Measurements from ENCODE around the gene MUC6.

Gene MUC6

DNA sequence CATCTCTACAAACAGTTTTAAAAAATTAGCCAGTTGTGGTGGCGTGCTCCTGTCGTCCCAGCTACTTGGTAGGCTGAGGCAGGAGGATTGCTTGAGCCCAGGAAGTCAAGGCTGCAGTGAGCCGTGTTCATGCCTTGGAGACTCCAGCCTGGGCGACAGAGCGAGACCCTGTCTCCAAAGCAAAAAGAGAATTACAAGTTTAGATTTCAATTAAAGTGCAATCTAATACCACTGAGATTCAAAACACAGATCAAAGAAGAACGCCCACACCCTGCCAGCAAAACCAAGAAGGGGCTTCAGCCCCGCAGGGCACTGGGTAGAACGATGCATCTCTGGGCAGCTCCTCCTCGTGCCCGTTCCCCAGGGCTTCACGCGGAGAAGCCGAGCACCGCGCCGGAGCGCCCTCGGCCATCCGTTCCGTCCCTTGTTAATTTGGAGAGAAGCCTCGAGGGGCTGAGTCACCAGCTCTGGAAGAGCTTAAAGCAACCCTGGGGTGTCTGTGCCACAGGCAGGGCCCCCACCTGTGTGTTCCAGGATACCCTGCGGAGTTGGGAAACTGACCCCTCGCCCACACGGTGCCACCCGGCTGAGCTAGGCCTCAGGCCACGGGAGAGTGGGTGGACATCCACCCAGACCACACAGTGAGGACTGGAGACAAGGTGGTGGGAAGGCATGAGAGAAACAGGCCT is 63.9 kb downstream of the MUC6 start:
- TF ChIP-seq YY1 (IDR thresholded peaks at IDR 0.05; ENCODE audit: low read depth) (no peak), FOXM1 (IDR thresholded peaks at IDR 0.05; ENCODE audit: borderline replicate concordance, low read depth) (no peak), TAF1 (IDR thresholded peaks at IDR 0.05; ENCODE audit: low read depth) (no peak), CREB1 (IDR thresholded peaks at IDR 0.05; ENCODE audit: low read depth) (no peak), RAD21 (IDR thresholded peaks at IDR 0.05; ENCODE audit: low read depth) (no peak), NFIC (IDR thresholded peaks at IDR 0.05) (no peak), EP300 (IDR thresholded peaks at IDR 0.05; ENCODE audit: borderline replicate concordance) (no peak)
- TF ChIP-seq, protein P1, sequence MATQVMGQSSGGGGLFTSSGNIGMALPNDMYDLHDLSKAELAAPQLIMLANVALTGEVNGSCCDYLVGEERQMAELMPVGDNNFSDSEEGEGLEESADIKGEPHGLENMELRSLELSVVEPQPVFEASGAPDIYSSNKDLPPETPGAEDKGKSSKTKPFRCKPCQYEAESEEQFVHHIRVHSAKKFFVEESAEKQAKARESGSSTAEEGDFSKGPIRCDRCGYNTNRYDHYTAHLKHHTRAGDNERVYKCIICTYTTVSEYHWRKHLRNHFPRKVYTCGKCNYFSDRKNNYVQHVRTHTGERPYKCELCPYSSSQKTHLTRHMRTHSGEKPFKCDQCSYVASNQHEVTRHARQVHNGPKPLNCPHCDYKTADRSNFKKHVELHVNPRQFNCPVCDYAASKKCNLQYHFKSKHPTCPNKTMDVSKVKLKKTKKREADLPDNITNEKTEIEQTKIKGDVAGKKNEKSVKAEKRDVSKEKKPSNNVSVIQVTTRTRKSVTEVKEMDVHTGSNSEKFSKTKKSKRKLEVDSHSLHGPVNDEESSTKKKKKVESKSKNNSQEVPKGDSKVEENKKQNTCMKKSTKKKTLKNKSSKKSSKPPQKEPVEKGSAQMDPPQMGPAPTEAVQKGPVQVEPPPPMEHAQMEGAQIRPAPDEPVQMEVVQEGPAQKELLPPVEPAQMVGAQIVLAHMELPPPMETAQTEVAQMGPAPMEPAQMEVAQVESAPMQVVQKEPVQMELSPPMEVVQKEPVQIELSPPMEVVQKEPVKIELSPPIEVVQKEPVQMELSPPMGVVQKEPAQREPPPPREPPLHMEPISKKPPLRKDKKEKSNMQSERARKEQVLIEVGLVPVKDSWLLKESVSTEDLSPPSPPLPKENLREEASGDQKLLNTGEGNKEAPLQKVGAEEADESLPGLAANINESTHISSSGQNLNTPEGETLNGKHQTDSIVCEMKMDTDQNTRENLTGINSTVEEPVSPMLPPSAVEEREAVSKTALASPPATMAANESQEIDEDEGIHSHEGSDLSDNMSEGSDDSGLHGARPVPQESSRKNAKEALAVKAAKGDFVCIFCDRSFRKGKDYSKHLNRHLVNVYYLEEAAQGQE (IDR thresholded peaks at IDR 0.05; ENCODE audit: low read depth): no peak
- TF ChIP-seq, protein P2, sequence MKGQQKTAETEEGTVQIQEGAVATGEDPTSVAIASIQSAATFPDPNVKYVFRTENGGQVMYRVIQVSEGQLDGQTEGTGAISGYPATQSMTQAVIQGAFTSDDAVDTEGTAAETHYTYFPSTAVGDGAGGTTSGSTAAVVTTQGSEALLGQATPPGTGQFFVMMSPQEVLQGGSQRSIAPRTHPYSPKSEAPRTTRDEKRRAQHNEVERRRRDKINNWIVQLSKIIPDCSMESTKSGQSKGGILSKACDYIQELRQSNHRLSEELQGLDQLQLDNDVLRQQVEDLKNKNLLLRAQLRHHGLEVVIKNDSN (IDR thresholded peaks at IDR 0.05): no peak
- TF ChIP-seq, protein P3, sequence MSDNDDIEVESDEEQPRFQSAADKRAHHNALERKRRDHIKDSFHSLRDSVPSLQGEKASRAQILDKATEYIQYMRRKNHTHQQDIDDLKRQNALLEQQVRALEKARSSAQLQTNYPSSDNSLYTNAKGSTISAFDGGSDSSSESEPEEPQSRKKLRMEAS (IDR thresholded peaks at IDR 0.05): no peak

DNA sequence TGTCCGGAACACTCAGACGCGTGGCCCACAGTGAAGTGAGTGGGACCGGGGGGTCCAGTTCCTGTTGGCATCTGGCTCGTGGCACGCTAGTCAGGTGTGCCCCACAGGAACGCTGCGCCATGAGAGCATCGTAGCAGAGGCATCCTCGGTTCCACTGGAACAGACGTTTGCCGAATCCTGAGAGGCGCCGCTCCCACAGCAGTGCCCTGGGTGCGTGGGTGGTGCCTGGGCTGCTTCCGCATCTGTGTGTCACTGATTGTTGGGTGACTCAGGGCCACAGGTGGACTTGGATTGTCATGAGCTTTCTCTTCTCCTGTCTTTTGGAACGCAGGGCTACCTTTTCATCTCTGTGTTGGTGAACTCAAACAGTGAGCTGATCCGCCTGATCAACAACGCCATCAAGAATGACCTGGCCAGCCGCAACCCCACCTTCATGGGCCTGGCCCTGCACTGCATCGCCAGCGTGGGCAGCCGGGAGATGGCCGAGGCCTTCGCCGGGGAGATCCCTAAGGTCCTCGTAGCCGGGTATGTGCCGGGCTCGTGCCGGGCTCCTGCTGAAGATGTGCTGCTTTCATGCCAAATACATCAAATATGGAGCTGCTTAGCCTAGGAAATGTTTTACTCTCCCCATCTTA is 64.7 kb downstream of the MUC6 start:
- TF ChIP-seq YY1 (IDR thresholded peaks at IDR 0.05; ENCODE audit: low read depth): no peak
- no peak for TF ChIP-seq RAD21 (IDR thresholded peaks at IDR 0.05; ENCODE audit: low read depth)
- no peak for TF ChIP-seq TEAD4 (IDR thresholded peaks at IDR 0.05)
- TF ChIP-seq CEBPB (IDR thresholded peaks at IDR 0.05): no peak
- no peak for TF ChIP-seq EP300 (IDR thresholded peaks at IDR 0.05; ENCODE audit: borderline replicate concordance)
- no peak for TF ChIP-seq ZBTB7A (IDR thresholded peaks at IDR 0.05; ENCODE audit: low read depth)
- no peak for TF ChIP-seq TAF1 (IDR thresholded peaks at IDR 0.05; ENCODE audit: low read depth)
- TF ChIP-seq, protein P2 (IDR thresholded peaks at IDR 0.05): no peak
- TF ChIP-seq EGR1 (IDR thresholded peaks at IDR 0.05): no peak

DNA sequence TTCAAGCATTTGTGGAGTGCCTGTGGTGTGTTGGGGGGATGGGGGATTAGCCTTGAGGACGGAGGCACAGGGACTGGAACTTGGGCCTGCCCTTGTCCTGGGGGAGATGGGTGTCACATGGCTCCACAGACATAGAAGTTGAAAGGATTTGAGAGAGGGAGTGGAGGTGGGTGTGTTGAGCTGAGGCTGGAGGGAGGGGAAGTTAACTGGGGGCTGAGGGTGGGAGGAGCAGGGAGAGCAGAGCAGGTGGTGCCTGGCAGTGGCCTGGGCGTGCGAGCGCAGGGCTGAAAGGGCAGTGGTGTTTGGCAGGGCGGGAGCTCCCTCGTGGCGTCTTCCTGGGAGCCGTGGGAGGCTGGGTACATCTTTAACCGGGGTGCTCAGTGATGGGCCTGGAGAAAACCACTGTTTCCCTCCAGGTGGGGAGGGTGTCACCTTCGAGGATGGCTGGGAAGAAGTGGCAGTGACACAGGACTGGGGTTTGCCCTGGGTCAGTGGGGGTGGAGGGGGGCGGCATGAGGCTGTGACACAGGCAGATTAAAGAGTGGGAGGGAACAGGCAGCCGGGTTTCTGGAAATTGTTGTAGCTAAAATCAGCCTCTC is 65.3 kb downstream of the MUC6 start:
- TF ChIP-seq, protein P1 (IDR thresholded peaks at IDR 0.05; ENCODE audit: low read depth): no peak
- TF ChIP-seq EGR1 (IDR thresholded peaks at IDR 0.05): no peak
- TF ChIP-seq TEAD4 (IDR thresholded peaks at IDR 0.05): no peak
- no peak for TF ChIP-seq TAF1 (IDR thresholded peaks at IDR 0.05; ENCODE audit: low read depth)
- TF ChIP-seq NFIC (IDR thresholded peaks at IDR 0.05): no peak
- TF ChIP-seq YY1 (IDR thresholded peaks at IDR 0.05; ENCODE audit: low read depth): no peak
- TF ChIP-seq RAD21 (IDR thresholded peaks at IDR 0.05; ENCODE audit: low read depth): no peak
- TF ChIP-seq TCF12 (IDR thresholded peaks at IDR 0.05; ENCODE audit: low read depth): no peak
- TF ChIP-seq FOXM1 (IDR thresholded peaks at IDR 0.05; ENCODE audit: borderline replicate concordance, low read depth): no peak
- no peak for TF ChIP-seq ZBTB7A (IDR thresholded peaks at IDR 0.05; ENCODE audit: low read depth)
- TF ChIP-seq, protein P3 (IDR thresholded peaks at IDR 0.05): no peak
- no peak for TF ChIP-seq EP300 (IDR thresholded peaks at IDR 0.05; ENCODE audit: borderline replicate concordance)
- no peak for TF ChIP-seq CEBPB (IDR thresholded peaks at IDR 0.05)
- TF ChIP-seq CREB1 (IDR thresholded peaks at IDR 0.05; ENCODE audit: low read depth): no peak
- TF ChIP-seq, protein P2 (IDR thresholded peaks at IDR 0.05): no peak

DNA sequence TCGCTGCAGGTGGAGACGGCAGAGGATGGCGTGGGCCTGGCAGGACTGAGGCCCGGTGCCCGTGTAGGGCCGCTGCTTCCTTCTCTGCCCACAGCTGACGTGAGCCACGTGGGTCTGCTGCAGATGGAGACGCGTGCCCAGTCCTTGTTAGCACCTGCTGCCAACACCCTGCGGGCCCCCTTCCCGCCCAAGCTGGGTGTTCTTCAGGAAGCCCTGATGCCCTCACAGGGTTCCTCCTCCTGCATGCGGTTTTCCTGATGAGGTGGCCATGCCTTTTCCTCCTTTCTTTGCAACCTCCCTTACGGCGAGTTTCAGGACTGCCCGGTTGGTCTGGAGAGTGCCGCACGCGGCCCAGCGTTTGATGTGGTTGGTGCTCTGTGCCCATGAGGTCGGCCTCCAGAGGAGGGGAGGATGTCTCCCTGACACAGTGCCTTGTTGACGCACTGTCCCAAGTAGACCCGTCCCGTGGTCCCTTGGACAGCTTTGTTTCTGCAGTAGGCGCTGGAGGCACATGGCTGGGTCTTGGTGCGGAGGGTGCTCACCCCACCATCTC is 66.1 kb downstream of the MUC6 start:
- TF ChIP-seq, protein P3 (IDR thresholded peaks at IDR 0.05): no peak

All from Ishikawa (cell line).